Fibroblast of lung (primary cell): Measurements from ENCODE around the gene NEMF. TPM values are rescaled to one million over a fixed set of nuclear protein-coding genes. Genes with fewer than 3 reads are reported as not detected.

Experiments used
- DNase-seq, 2 donors: peaks; one replicate each; pipeline versions ENCODE4 v3.0.0 to v3.0.0-alpha.2; 2010; ENCODE audit warnings: low read depth in 2 of 2
- H2AFZ ChIP-seq: 2 replicates; pipeline ENCODE4 v1.5.1; 2012; ENCODE audit warnings: low read length, control low read depth, inconsistent platforms
- H3K27ac ChIP-seq: 2 replicates; pipeline ENCODE4 v1.5.1; 2011; ENCODE audit warnings: low read length, control low read depth; ENCODE audit not compliant: insufficient read depth
- H3K27me3 ChIP-seq: 2 replicates; pipeline ENCODE4 v1.5.1; 2011; ENCODE audit warnings: mild to moderate bottlenecking, low read length; ENCODE audit not compliant: control insufficient read depth, insufficient read depth
- H3K36me3 ChIP-seq: 2 replicates; pipeline ENCODE4 v1.5.1; 2011; ENCODE audit warnings: low read length; ENCODE audit not compliant: control insufficient read depth, insufficient read depth
- H3K4me1 ChIP-seq: 2 replicates; pipeline ENCODE4 v1.5.1; 2011; ENCODE audit warnings: low read length; ENCODE audit not compliant: control insufficient read depth, insufficient read depth; ENCODE audit errors: extremely low read depth
- H3K4me2 ChIP-seq: 2 replicates; pipeline ENCODE4 v1.5.1; 2011; ENCODE audit warnings: low read length, control low read depth; ENCODE audit not compliant: insufficient read depth; ENCODE audit errors: extremely low read depth
- H3K4me3 ChIP-seq, 4 experiments: fragments of 200-600 bp in 1 of 4; sonication (generic) in 1 of 4; replicated peaks in 1 of 4; 2 replicates each; pipeline ENCODE4 v1.5.1; 2011 to 2016; ENCODE audit warnings: low read length in 4 of 4, low read depth in 3 of 4, mild to moderate bottlenecking in 3 of 4, control low read depth in 2 of 4, inconsistent platforms in 1 of 4, mixed read lengths in 1 of 4; ENCODE audit not compliant: insufficient read depth in 1 of 4; ENCODE audit errors: control extremely low read depth in 1 of 4
- H3K79me2 ChIP-seq: 2 replicates; pipeline ENCODE4 v1.5.1; 2012; ENCODE audit warnings: mild to moderate bottlenecking, low read length, inconsistent platforms; ENCODE audit not compliant: control insufficient read depth, insufficient read depth
- H3K9ac ChIP-seq: 2 replicates; pipeline ENCODE4 v1.5.1; 2011; ENCODE audit warnings: mild to moderate bottlenecking, low read length, control low read depth; ENCODE audit not compliant: insufficient read depth
- H3K9me3 ChIP-seq: 2 replicates; pipeline ENCODE4 v1.5.1; 2012; ENCODE audit warnings: low read depth, low read length; ENCODE audit not compliant: control insufficient read depth, insufficient read depth
- H4K20me1 ChIP-seq: 2 replicates; pipeline ENCODE4 v1.5.1; 2011; ENCODE audit warnings: low read length; ENCODE audit not compliant: control insufficient read depth, insufficient read depth; ENCODE audit errors: extremely low read depth
- CTCF ChIP-seq, 2 donors: IDR thresholded peaks in 1 of 2; conservative IDR thresholded peaks in 1 of 2; 1 replicate in 1 of 2; 2 replicates in 1 of 2; pipeline ENCODE4 v1.5.1; 2011 to 2012; ENCODE audit warnings: low read length in 2 of 2, control low read depth in 1 of 2, inconsistent platforms in 1 of 2, low read depth in 1 of 2, mild to moderate bottlenecking in 1 of 2
- EZH2 ChIP-seq: IDR thresholded peaks from 2 replicates; pipeline ENCODE4 v1.5.1; 2012; ENCODE audit warnings: low read length, control low read depth, mild to moderate bottlenecking; ENCODE audit errors: missing control alignments
- polyA plus RNA-seq, 2 donors: library from polyadenylated mRNA; depleted of rRNA in 1 of 2; stranded (reverse) in 1 of 2; unstranded in 1 of 2; fragments of >200 nt; gene quantifications; 2 replicates each; pipeline ENCODE4 v1.2.1, GENCODE V29; 2011 to 2012; ENCODE audit warnings: missing spikeins in 1 of 2
- total RNA-seq: library from RNA; depleted of rRNA; stranded (reverse); fragments of >200 nt; gene quantifications from 2 replicates; pipeline ENCODE4 v1.2.1, GENCODE V29; 2014

The NEMF gene
- total and polyA plus RNA-seq, 2 donors (not counting 1 experiment from before 2014, with no cell fraction given) = 39.5 to 68.9 TPM

- Histone ChIP-seq H3K9me3 (no peaks in the 10 kb centered on the region), H3K27me3 (no peaks in the 10 kb centered on the region), H3K4me1 (peaks cover 4% of the 10 kb centered on the region), H2AFZ (no peak overlapping the region), H3K9ac (no peak overlapping the region), H3K36me3 (no peaks in the 10 kb centered on the region), H3K4me3 (no peak overlapping the region), H4K20me1 (no peaks in the 10 kb centered on the region), H3K4me2 (no peak overlapping the region), H3K79me2 (no peaks in the 10 kb centered on the region), H3K27ac (no peak overlapping the region)
- DNase-seq = peak in 1 of 2 donors; percentile 24
- TF ChIP-seq EZH2 (no peak), CTCF (conservative IDR thresholded peaks at IDR 0.05 in 1 of 2, IDR thresholded peaks at IDR 0.05 in 1 of 2; ENCODE audit: low read depth in 1 of 2, low read length in 2 of 2) (no peak)
Measured at GRCh38 chr14:49880267-49881064, 27.9 kb upstream of the NEMF start.

- Histone ChIP-seq H3K9ac (no peak overlapping the region), H2AFZ (no peak overlapping the region), H4K20me1 (no peaks in the 10 kb centered on the region), H3K4me1 (peaks cover 4% of the 10 kb centered on the region), H3K79me2 (no peaks in the 10 kb centered on the region), H3K9me3 (no peaks in the 10 kb centered on the region), H3K27me3 (no peaks in the 10 kb centered on the region), H3K4me2 (no peak overlapping the region), H3K4me3 (no peak overlapping the region), H3K36me3 (no peaks in the 10 kb centered on the region), H3K27ac (no peak overlapping the region)
- peak; percentile 51 to 58 for DNase-seq
- no peak for TF ChIP-seq EZH2
- TF ChIP-seq CTCF (conservative IDR thresholded peaks at IDR 0.05 in 1 of 2, IDR thresholded peaks at IDR 0.05 in 1 of 2; ENCODE audit: low read depth in 1 of 2, low read length in 2 of 2) = peak; percentile 39 to 72
Measured at GRCh38 chr14:49879646-49880204, 27.1 kb upstream of the NEMF start.

- no peak overlapping the region for H3K9ac ChIP-seq
- H2AFZ ChIP-seq = no peak overlapping the region
- no peaks in the 10 kb centered on the region for H3K27me3 ChIP-seq
- no peak overlapping the region for H3K4me2 ChIP-seq
- DNase-seq = no peak
- H3K4me1 ChIP-seq = peaks cover 4% of the 10 kb centered on the region
- no peak overlapping the region for H3K27ac ChIP-seq
- no peak overlapping the region for H3K4me3 ChIP-seq
- H3K9me3 ChIP-seq = no peaks in the 10 kb centered on the region
- H3K36me3 ChIP-seq = no peaks in the 10 kb centered on the region
- no peaks in the 10 kb centered on the region for H4K20me1 ChIP-seq
- no peak for TF ChIP-seq CTCF (conservative IDR thresholded peaks at IDR 0.05 in 1 of 2, IDR thresholded peaks at IDR 0.05 in 1 of 2; ENCODE audit: low read depth in 1 of 2, low read length in 2 of 2)
- no peak for TF ChIP-seq EZH2
- no peaks in the 10 kb centered on the region for H3K79me2 ChIP-seq
Measured at GRCh38 chr14:49876563-49877127, 24.1 kb upstream of the NEMF start.
